ENCODE measurements around the gene RREB1.
A peak's percentile ranks its signal among the peaks of the same experiment; 100 is the strongest.

RREB1 gene

GRCh38 chr6:7107578-7108195 is at the start of gene RREB1:
Gene RREB1, plus strand, starts transcription at chr6:7107961. Its CDS starts 73,951 bp downstream, at chr6:7181912.
- Histone ChIP-seq H3K4me3 (replicated peaks; ENCODE audit: low read depth, low read length) (peak within 1 kb of the TSS; percentile 95), H3K27me3 (replicated peaks; ENCODE audit: control insufficient read depth, insufficient read depth, low read length) (no peaks in the 10 kb centered on the region), H3K36me3 (ENCODE audit: control insufficient read depth, insufficient read depth, low read length) (no peaks in the 10 kb centered on the region)
- no peak for TF ChIP-seq CTCF (IDR thresholded peaks at IDR 0.05; ENCODE audit: insufficient read depth, low read length, poor library complexity, severe bottlenecking)
- DNase-seq (ENCODE audit: extremely low read depth, insufficient read length) = peak; percentile 81

GRCh38 chr6:7058250-7058923 is 49.4 kb upstream of the RREB1 start:
- TF ChIP-seq CTCF (IDR thresholded peaks at IDR 0.05; ENCODE audit: insufficient read depth, low read length, poor library complexity, severe bottlenecking) = no peak
- Histone ChIP-seq H3K36me3 (ENCODE audit: control insufficient read depth, insufficient read depth, low read length) (no peaks in the 10 kb centered on the region), H3K4me3 (replicated peaks; ENCODE audit: low read depth, low read length) (no peak overlapping the region), H3K27me3 (replicated peaks; ENCODE audit: control insufficient read depth, insufficient read depth, low read length) (no peaks in the 10 kb centered on the region)
- DNase-seq (ENCODE audit: extremely low read depth, insufficient read length) = no peak

GRCh38 chr6:7060769-7061516 is 46.8 kb upstream of the RREB1 start:
- Histone ChIP-seq H3K27me3 (replicated peaks; ENCODE audit: control insufficient read depth, insufficient read depth, low read length) (no peaks in the 10 kb centered on the region), H3K36me3 (ENCODE audit: control insufficient read depth, insufficient read depth, low read length) (no peaks in the 10 kb centered on the region), H3K4me3 (replicated peaks; ENCODE audit: low read depth, low read length) (no peak overlapping the region)
- no peak for TF ChIP-seq CTCF (IDR thresholded peaks at IDR 0.05; ENCODE audit: insufficient read depth, low read length, poor library complexity, severe bottlenecking)
- no peak for DNase-seq (ENCODE audit: extremely low read depth, insufficient read length)

- Histone ChIP-seq H3K36me3 (ENCODE audit: control insufficient read depth, insufficient read depth, low read length) (no peaks in the 10 kb centered on the region), H3K4me3 (replicated peaks; ENCODE audit: low read depth, low read length) (no peak overlapping the region), H3K27me3 (replicated peaks; ENCODE audit: control insufficient read depth, insufficient read depth, low read length) (no peaks in the 10 kb centered on the region)
- no peak for TF ChIP-seq CTCF (IDR thresholded peaks at IDR 0.05; ENCODE audit: insufficient read depth, low read length, poor library complexity, severe bottlenecking)
- no peak for DNase-seq (ENCODE audit: extremely low read depth, insufficient read length)
Observed at GRCh38 chr6:7062451-7063162, 45.2 kb upstream of the RREB1 start.

- Histone ChIP-seq H3K36me3 (ENCODE audit: control insufficient read depth, insufficient read depth, low read length) (no peaks in the 10 kb centered on the region), H3K4me3 (replicated peaks; ENCODE audit: low read depth, low read length) (no peak overlapping the region), H3K27me3 (replicated peaks; ENCODE audit: control insufficient read depth, insufficient read depth, low read length) (no peaks in the 10 kb centered on the region)
- TF ChIP-seq CTCF (IDR thresholded peaks at IDR 0.05; ENCODE audit: insufficient read depth, low read length, poor library complexity, severe bottlenecking) = no peak
- DNase-seq (ENCODE audit: extremely low read depth, insufficient read length) = no peak
Observed at GRCh38 chr6:7067305-7067704, 40.5 kb upstream of the RREB1 start.
